ENCODE results near the gene ACAP1.

ACAP1 gene

DNA sequence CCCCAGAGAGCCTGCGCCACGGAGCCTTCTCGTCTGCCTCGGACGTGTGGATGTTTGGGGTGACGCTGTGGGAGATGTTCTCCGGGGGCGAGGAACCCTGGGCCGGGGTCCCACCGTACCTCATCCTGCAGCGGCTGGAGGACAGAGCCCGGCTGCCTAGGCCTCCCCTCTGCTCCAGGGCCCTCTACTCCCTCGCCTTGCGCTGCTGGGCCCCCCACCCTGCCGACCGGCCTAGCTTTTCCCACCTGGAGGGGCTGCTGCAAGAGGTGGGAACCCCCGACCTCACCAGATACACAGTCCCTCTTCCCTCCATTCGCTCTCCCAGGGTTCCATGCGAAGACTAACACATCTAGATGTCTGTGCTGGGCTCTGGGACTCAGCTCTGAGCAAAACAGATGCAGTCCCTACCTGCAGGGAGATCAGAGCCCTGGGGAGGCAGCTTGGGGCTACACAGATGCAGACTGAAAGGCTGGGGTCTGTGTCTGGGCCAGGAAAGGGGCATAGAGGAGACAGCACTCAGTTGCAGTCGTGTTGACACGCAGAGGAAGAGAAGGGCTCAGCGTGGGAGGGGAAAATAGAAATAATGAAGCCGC lies 48.3 kb downstream of the ACAP1 start:
- no peak for DNase-seq

DNA sequence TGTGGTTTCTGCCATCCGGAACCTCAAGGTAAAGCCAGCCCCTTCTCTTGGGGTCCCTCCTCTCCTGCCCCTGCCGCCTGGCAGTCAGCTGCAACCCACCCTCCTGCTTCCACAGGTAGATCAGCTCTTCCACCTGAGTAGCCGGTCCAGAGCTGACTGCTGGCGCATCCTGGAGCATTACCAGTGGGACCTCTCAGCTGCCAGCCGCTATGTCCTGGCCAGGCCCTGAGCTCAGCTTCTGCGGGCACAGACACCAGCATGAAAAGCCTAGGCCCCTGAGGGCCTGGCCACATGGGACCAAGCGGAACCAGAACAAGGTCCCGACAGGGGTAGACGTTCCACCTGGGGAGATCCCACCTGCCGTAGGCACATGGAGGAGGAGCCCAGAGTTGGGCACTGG lies 52.5 kb downstream of the ACAP1 start:
- no peak for DNase-seq

DNA sequence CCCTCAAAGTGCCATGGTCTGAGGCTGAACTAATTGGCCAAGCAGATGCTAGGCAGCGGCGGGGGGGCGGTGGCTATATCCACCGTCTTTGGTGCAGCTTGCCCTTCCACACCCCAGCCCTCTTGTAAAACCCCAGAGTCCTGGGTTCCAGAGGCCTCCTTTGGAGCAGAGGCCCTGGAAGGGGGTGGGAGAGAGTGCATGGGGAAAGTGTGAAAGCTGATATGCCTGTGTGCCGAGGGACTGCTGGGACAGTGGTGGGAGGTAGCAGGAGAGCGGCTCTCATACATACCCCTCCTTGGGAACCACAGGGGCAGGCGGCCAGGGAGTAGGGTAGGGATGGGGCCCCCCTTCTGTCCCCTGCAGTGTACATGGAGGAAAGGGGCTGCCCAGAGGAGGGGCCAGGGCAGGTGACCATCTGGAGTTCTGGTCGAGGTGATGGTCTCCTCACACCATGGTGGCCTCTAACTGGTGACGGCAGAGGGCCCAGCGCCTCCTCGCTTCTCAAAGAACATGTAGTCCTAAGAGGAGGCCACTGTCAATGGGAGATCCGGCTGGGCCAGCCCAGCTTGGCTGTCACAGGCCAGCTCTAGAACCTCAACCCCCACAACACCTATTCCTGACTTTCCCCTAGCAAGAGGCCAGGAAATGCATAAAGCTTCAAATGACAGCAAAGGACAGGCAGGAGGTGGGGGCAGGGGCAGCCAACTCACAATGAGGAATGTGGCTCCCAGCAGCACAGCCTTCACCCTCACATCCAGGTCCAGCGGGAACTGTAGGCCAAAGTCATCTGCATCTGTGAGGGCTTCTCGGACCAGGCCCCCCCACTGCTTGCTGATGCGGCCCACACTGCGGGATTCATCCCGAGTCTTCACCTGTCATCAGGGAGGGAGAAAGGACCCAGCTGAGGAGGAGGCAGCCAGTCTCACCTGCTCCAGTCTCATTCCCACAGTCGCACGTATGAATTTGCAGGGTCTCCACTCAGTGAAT lies 53.9 kb downstream of the ACAP1 start:
- DNase-seq = no peak

DNA sequence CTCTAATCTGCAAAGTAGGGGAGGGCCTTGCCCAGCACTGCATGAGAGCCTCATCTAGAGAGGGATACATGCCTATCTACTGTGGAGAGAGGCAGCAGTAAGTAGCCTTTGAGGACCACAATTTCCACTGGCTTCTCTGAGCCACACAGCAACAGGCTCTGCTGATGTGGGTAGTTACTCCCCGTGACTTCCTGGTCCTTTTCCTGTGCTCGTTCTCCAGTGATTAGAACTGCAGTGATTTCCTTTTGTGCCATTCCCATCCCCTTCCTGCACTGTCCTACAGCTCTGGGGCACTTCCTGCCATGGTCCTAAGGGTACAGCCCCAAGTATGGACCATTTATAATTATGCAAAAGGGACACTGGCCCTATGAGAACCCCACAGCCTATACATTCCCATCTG lies 55.0 kb downstream of the ACAP1 start:
- DNase-seq = no peak

DNA sequence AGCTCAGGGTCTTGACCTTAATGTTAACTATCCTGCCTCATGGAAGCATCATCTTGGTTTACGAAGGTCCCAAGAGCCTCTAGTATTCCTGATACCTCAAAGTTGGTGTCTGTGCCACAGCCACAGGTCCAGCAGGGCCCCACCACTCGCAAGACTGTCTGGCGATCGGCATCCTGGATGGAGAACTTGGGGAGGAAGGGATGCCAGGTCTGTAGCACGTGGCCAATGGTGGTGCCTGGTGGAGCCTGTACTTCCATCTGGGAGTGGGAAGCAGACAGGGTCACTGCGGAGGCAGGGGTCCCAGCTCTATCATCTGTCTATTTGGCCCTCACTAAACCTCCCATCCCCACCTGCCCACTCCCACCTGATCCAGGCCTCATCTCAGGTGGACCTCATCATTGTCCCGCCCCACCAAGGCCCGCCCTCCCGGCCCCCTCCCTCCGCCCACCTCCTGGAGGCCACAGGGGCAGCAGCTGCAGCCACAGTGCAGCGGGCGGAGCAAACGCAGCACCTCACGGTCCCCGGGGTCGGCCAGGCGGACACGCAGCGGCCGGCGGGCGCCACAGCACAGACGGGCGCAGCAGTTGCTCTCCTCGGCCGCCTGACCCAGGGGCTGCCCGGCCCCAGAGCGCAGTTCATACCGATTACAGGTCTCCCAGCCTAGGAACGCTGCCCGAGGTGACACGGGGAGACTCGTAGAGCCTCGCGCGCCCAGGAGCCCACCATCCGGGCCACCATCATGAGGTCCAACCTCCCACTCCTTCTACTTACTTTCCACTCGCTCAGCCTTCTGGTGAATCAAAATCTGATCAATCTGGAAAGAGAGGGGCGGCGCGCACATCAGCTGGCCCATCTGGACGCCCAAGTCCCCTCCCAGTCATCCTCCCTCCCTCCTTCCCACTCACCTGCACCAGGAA lies 56.6 kb downstream of the ACAP1 start:
- no peak for DNase-seq

DNA sequence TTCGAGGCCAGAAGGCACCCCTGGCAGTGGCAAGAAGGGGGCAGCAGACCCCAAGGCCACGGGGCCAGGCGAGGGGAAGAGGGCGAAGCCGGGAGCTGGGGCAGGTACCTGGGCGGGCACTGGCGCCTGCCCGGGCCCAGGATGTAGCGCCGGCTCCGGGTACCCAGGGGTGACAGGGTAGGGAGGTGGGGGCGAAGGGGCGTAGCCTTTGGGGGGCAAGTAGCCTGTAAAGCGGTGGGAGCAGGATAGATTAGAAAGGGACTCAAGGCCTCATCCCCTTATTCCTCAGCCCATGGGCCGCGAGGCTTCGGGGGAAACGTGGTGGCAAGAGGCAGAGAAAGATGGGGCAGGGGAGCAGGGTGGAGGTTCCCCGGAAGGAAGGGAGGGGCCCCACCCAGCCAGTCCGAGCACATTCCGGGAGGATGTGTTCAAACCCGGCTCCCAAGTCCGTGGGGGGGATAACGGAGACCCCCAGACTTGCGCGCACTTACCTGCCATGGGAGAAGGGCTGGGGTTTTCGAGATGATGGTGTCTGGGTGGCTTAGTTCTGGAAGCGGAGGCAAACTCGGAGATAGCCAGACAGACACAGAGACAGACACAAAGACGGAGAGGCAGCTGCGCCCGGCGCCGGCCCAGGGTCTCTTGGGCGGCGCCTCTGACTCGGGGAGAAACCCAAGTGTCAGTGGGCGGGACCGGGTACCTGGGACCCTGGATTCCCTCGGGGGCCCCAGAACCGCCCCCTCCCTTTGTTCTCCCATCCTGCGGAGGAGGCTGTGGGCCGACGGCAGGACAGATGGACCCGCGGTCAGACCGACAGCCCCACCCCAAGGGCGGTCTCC lies 57.5 kb downstream of the ACAP1 start:
- peak in 1 of 56 donors; percentile 55 for DNase-seq

DNA sequence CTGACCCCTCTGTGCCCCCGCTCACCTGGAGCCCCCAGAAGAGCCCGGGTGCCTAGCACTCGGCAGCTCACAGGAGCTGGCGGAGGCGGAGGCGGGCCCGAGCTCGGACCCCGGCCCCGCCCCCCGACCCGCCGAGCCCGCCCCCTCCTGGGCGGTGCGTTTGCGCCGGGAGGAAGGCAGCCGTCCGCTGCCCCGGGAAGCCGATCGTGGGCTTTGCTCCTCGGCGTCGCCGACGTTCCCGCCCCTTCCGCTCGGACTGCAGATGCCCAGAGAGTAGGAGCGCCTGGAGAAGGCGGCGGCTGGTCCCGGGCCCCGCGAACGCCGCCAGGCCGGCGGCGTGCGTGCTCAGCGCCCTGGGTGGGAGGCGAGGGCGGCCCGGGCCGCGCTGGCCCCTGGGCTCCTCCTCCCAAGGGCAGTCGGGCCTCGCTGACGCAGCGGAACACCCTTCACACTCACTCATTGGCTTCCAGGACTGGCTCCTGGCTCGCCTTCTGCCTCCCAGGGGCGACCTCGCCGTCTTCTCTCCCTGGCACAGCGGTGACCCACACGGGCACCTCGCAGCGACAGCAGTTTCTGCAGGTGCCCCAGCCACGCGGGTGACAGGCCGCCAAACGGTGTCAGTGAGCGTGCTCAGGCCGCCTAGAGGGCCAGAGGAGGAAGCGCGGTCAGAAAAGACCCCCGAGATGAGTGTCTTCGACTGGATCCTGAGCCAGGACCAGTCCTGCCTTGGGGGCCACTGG lies 58.3 kb downstream of the ACAP1 start, which contains the start of gene PLSCR3:
Gene PLSCR3, minus strand, starts transcription at position 74 of the 740 bp plus-strand sequence. CDS start 415 bp downstream, outside the sequence.
- peak; percentile 35 to 90 (median 74) for DNase-seq

DNA sequence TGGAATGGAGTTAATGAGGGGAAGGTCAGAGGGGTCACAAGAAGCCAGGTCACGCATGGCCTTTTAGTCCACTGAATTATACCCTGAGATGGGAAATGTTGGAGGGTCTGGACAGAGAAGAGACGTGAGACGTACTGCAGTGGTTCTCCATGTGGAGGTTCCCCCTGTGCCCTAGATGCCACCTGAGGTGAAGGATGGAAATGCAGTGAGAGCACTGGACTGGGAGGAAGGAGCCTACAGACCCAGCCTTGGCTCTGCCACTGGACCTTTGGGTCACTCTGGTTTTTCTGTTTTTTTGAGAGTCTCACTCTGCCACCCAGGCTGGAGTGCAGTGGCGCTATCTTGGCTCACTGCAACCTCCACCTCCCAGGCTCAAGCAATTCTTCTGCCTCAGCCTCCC lies 59.8 kb downstream of the ACAP1 start:
- DNase-seq = no peak

DNA sequence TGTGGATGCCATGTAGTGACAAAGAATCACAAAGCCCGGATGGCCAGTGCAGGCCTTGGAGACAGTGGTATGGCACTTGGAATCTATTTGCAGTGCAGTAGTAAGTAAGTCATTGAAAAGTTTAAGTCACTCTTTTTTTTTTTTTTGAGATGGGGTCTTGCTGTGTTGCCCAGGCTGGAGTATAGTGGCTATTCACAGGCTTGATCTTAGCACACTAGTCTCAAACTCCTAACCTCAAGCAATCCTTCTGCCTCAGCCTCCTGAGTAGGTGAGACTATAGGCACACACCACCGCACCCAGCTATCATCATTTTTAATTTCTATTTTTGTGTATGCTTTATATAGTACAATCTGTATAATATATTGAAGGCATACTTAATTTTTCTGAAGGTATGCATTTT lies 62.3 kb downstream of the ACAP1 start:
- DNase-seq = no peak
